Body of pancreas (tissue), 4 donors: ENCODE results near the gene FBXO41.

Experiments used
- CTCF ChIP-seq, 7 experiments: fragments of 450-650 bp in 4 of 7; fragments of 200-600 bp in 3 of 7; sonication (generic) in 3 of 7; IDR thresholded peaks; one replicate each; pipeline ENCODE4 v1.5.1; 2016 to 2019; ENCODE audit warnings: antibody characterized with exemption in 7 of 7
- POLR2A ChIP-seq, 3 donors: fragments of 450-650 bp; IDR thresholded peaks; one replicate each; pipeline ENCODE4 v1.6.1; 2016; ENCODE audit warnings: antibody characterized with exemption in 3 of 3, mild to moderate bottlenecking in 2 of 3

- TF ChIP-seq CTCF (IDR thresholded peaks at IDR 0.05) (no peak), POLR2A (IDR thresholded peaks at IDR 0.05) (no peak)
Measured at GRCh38 chr2:73295751-73296400, 11.6 kb upstream of the FBXO41 start.
